Natural killer cell treated with Interleukin-12 subunit alpha and Interleukin-12 subunit beta and Interleukin-15 and Interleukin-18, amount 100 ng/mL, for 72 hours (primary cell): ENCODE data around the gene INS. TPM values are rescaled to one million over a fixed set of nuclear protein-coding genes. Genes with fewer than 3 reads are reported as not detected.

Experiments used
- ATAC-seq, 2 donors: fragments of 150-1000 bp; cut with Tn5 transposase in 1 of 2; sonication (Bioruptor Pico), chemical (Tn5 transposase) in 1 of 2; 2 replicates each; pipeline ENCODE4 v1.10.0; 2021
- DNase-seq: peaks from one replicate; pipeline ENCODE4 v3.0.0; 2022; ENCODE audit warnings: low spot score
- H3K27ac Mint-ChIP-seq, 2 donors: 1 replicate in 1 of 2; 2 replicates in 1 of 2; pipeline ENCODE4 v1.8.0; 2022; ENCODE audit warnings: mixed read lengths in 2 of 2, mild to moderate bottlenecking in 1 of 2, moderate library complexity in 1 of 2
- H3K27me3 Mint-ChIP-seq, 2 donors: 1 replicate in 1 of 2; 2 replicates in 1 of 2; pipeline ENCODE4 v1.8.0; 2022; ENCODE audit warnings: mixed read lengths in 2 of 2
- H3K36me3 Mint-ChIP-seq: one replicate; pipeline ENCODE4 v1.8.0; 2022; ENCODE audit warnings: mixed read lengths
- H3K4me1 Mint-ChIP-seq, 2 donors: 1 replicate in 1 of 2; 2 replicates in 1 of 2; pipeline ENCODE4 v1.8.0; 2022; ENCODE audit warnings: low read depth in 2 of 2, mixed read lengths in 2 of 2, mild to moderate bottlenecking in 1 of 2
- H3K4me3 Mint-ChIP-seq: one replicate; pipeline ENCODE4 v1.8.0; 2022; ENCODE audit warnings: mixed read lengths
- H3K9me3 Mint-ChIP-seq: 2 replicates; pipeline ENCODE4 v1.8.0; 2022; ENCODE audit warnings: mixed read lengths
- total RNA-seq, 2 donors: library from RNA; stranded (reverse); gene quantifications; one replicate each; pipeline ENCODE4 v1.2.3, GENCODE V29; 2022

The INS gene
- total RNA-seq, 2 donors from 2014 or later: not detected

DNA sequence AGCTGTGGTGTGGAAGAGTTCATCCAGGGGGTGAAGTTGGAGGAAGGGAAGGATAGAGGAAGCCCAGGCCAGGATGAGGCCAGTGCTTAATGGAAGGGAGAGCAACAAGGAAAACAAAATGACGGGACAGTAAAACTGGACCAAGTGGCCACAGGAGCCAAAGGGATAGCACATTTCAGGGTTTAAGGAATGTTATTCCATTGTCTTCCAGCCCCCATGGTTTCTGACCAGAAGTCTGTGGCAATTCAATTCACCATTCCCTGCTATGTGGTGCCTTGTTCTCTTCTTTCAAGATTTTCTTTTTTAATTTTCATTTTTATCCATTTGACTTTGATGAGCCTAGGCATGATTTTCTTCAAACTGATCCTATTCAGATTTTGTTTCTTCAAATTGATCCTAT, 44.3 kb downstream of the INS start:
- no peak overlapping the region for H3K27ac Mint-ChIP-seq
- no peaks in the 10 kb centered on the region for H3K4me1 Mint-ChIP-seq
- no peaks in the 10 kb centered on the region for H3K36me3 Mint-ChIP-seq

DNA sequence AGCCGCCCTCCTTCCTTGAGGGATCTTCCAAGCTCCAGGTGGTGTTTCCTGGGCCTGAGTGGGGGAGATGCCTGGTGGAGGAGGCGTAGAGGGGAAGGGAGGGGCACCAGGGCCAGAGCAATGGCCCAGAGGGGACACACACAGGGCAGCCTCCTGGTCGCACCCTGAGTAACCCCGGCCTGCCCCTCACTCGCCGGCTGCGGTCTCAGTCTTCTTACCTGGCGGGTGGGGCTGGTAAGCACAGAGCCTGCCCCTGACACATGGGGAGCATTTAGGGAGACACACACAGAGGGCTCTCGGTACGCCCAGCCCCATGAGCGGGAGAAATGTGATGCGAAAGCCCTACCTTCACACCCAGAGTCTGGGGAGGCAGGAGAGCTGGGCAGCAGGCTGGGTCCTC, 45.7 kb downstream of the INS start:
- Mint-ChIP-seq H3K4me1 (no peaks in the 10 kb centered on the region), H3K36me3 (no peaks in the 10 kb centered on the region), H3K9me3 (no peaks in the 10 kb centered on the region), H3K4me3 (no peak overlapping the region), H3K27ac (no peak overlapping the region), H3K27me3 (peaks cover 15 to 39% of the 10 kb centered on the region in 2 donors)
- peak; percentile 17 to 30 for ATAC-seq
- DNase-seq: no peak

More for the DNA sequence above, 44.3 kb downstream of the INS start:
- no peak for ATAC-seq
- Mint-ChIP-seq H3K9me3 (no peaks in the 10 kb centered on the region), H3K4me3 (no peak overlapping the region), H3K27me3 (peaks cover 15 to 39% of the 10 kb centered on the region in 2 donors)
- no peak for DNase-seq

DNA sequence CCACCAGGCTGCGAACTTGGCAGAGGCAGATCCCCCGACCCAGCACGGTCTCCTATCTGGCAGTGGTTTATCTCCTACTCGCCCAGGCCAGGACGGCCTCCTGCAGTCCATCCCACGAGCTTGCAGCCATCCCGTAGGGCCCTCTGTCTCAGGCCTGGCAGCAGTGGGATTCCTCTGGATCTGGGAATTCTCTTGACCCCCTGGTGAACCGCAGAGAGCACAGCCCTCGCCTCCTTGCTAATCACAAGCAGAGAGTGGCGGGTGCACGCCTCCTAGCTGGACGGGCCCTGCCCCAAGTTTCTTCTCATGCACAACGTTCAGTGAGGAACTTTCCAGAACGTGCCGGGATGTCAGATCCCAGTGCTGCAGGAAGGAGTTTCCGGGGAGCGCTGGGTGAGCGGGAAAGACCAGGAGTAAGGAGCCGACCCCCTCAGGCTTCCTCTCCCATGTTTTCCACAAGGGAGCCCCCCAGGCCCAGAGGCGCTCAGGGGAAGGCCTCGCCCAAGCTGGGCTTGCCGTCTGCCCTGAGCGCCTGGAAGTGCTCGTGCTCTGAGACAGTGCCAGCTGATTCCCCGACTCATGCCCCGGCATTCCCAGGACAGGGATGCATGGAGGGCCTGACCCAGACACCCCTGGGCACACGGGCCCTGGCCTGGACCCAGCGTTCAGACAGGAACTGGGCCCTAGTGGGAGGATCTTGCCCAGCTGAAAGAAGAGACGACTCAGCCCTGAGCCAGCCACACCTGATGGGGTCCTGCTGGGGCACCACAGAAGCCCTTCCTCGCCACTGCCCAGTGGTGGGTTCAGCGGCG, 46.4 kb downstream of the INS start:
- DNase-seq: no peak
- no peaks in the 10 kb centered on the region for H3K36me3 Mint-ChIP-seq
- H3K4me1 Mint-ChIP-seq: no peaks in the 10 kb centered on the region
- H3K27me3 Mint-ChIP-seq: peaks cover 14 to 32% of the 10 kb centered on the region in 2 donors
- peak; percentile 28 for ATAC-seq
- H3K27ac Mint-ChIP-seq: no peak overlapping the region
- no peaks in the 10 kb centered on the region for H3K9me3 Mint-ChIP-seq
- no peak overlapping the region for H3K4me3 Mint-ChIP-seq

DNA sequence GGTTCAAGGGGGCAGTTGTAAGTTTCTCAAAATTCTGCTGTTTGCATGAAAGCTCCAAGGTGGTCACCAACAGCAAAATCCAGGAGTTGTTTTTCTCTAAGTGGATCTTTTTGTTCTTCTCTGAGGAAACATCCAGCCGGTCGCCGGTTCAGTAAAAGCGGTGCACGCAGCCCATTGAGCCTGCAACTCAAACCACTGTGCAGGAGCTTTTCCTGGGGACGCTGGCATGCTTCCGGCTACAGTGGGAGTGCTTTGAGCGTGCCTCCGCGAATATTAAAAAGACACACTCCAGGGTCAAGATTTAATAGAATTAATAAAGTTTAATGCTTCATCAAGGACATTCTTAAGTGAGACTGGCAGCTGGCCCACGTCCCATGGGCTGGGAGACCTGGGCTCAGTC, 47.2 kb downstream of the INS start:
- no peak for ATAC-seq
- H3K9me3 Mint-ChIP-seq: no peaks in the 10 kb centered on the region
- H3K4me1 Mint-ChIP-seq: no peaks in the 10 kb centered on the region
- no peak overlapping the region for H3K4me3 Mint-ChIP-seq
- DNase-seq: no peak
- H3K27ac Mint-ChIP-seq: no peak overlapping the region
- peaks cover 13 to 26% of the 10 kb centered on the region in 2 donors for H3K27me3 Mint-ChIP-seq
- no peaks in the 10 kb centered on the region for H3K36me3 Mint-ChIP-seq

DNA sequence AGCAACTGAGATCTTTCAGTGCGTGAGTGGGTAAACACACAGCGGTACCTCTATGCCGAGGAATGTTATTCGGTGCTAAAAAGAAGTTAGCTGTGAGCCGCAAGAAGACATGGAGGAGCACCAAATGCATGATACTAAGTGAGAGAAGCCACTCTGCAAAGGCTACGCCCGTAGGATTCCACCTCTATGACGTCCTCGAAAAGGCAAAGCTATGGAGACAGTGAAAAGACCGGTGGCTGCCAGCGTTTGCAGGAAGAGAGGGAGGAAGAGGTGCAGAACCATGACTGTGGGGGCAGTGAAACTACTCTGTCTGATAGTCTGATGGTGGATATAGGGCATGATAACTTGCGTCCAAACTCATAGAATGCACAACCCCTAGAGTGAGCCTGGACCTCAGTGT, 50.5 kb downstream of the INS start:
- no peaks in the 10 kb centered on the region for H3K36me3 Mint-ChIP-seq
- no peak overlapping the region for H3K4me3 Mint-ChIP-seq
- peaks cover 0 to 8% of the 10 kb centered on the region in 2 donors for H3K27me3 Mint-ChIP-seq
- H3K27ac Mint-ChIP-seq: no peak overlapping the region
- DNase-seq: no peak
- H3K9me3 Mint-ChIP-seq: no peaks in the 10 kb centered on the region
- no peaks in the 10 kb centered on the region for H3K4me1 Mint-ChIP-seq
- no peak for ATAC-seq

Other genes with a start within 250 kb of the INS start
- under 1 TPM in 1 of 2 donors, not detected in 1; 0.33 TPM for gene TNNT3, start 241.5 kb downstream of the INS start, total RNA-seq
- 10 to 100 TPM; 81.3 to 89.7 TPM for gene MRPL23, start 213.9 kb downstream of the INS start, total RNA-seq
- not detected for gene H19, start 163.4 kb downstream of the INS start, total RNA-seq
- under 1 TPM in 1 of 2 donors, not detected in 1; 0.17 TPM for gene IGF2, start 21.8 kb downstream of the INS start, total RNA-seq
- not detected for gene TH, start 10.6 kb upstream of the INS start, total RNA-seq
- 1 to 10 TPM; 2.5 to 5.3 TPM for gene ASCL2, start 109.4 kb upstream of the INS start, total RNA-seq
- gene C11orf21, start 140.7 kb upstream of the INS start, total RNA-seq: 1 to 10 TPM; 7.2 to 7.6 TPM
- gene TSPAN32, start 140.8 kb upstream of the INS start, total RNA-seq: 1 to 10 TPM; 4.3 to 9.9 TPM
- 100 to 1,000 TPM; 306 to 322 TPM for gene CD81, start 216.1 kb upstream of the INS start, total RNA-seq
- 10 to 100 TPM; 66.0 to 98.2 TPM for gene TSSC4, start 239.5 kb upstream of the INS start, total RNA-seq